ENCODE measurements around the gene DAO. TPM values are rescaled to one million over a fixed set of nuclear protein-coding genes. Genes with fewer than 3 reads are reported as not detected.
"Not testable (repeated sequence)": the region's sequence is repeated elsewhere in the genome, so short reads cannot be mapped to it uniquely, and the experiment has no call there.

DAO gene
- total and polyA plus RNA-seq, 8 donors, result not detected

- no peak for TF ChIP-seq CTCF (IDR thresholded peaks at IDR 0.05)
- no peaks in the 10 kb centered on the region for H3K36me3 ChIP-seq
- peak in 3 of 4 donors; percentile 33 to 63 (median 39) for DNase-seq
- peak overlapping the region; percentile 46 to 82 for H3K4me3 ChIP-seq
- no peak for ATAC-seq
- peaks cover 35 to 82% of the 10 kb centered on the region in 2 donors for H3K4me1 ChIP-seq
- H3K27me3 ChIP-seq, result no peaks in the 10 kb centered on the region
- intact Hi-C loops (cut with DNase I), result no loop called here
- no peaks in the 10 kb centered on the region for H3K9me3 ChIP-seq
- peak overlapping the region; percentile 88 to 91 for H3K27ac ChIP-seq
These were observed 21.4 kb upstream of the DAO start for GRCh38 chr12:108858311-108859074.

- H3K27ac ChIP-seq; H3K9me3 ChIP-seq; H3K27me3 ChIP-seq; H3K4me3 ChIP-seq; intact Hi-C loops (cut with DNase I); H3K36me3 ChIP-seq; ATAC-seq; DNase-seq: not testable (repeated sequence)
- peaks cover 26 to 74% of the 10 kb centered on the region in 2 donors for H3K4me1 ChIP-seq
These were observed 20.6 kb upstream of the DAO start for GRCh38 chr12:108859141-108859922.

- no peak for DNase-seq
- H3K36me3 ChIP-seq, result no peaks in the 10 kb centered on the region
- H3K27ac ChIP-seq, result no peak overlapping the region
- no peak for ATAC-seq
- H3K27me3 ChIP-seq, result no peaks in the 10 kb centered on the region
- TF ChIP-seq CTCF (IDR thresholded peaks at IDR 0.05), result no peak
- intact Hi-C loops (cut with DNase I), result no loop called here
- no peaks in the 10 kb centered on the region for H3K9me3 ChIP-seq
- no peak overlapping the region for H3K4me3 ChIP-seq
- peaks cover 22 to 68% of the 10 kb centered on the region in 2 donors for H3K4me1 ChIP-seq
These were observed 20.0 kb upstream of the DAO start for GRCh38 chr12:108859923-108860291.

GRCh38 chr12:108860443-108860842, 19.4 kb upstream of the DAO start:
- H3K36me3 ChIP-seq, result no peaks in the 10 kb centered on the region
- intact Hi-C loops (cut with DNase I), result no loop called here
- H3K27me3 ChIP-seq, result no peaks in the 10 kb centered on the region
- no peaks in the 10 kb centered on the region for H3K9me3 ChIP-seq
- peak overlapping the region in 1 of 2 donors; percentile 18 for H3K27ac ChIP-seq
- no peak for TF ChIP-seq CTCF (IDR thresholded peaks at IDR 0.05)
- H3K4me3 ChIP-seq, result no peak overlapping the region
- DNase-seq (no peak), ATAC-seq (no peak)
- peaks cover 18 to 63% of the 10 kb centered on the region in 2 donors for H3K4me1 ChIP-seq

GRCh38 chr12:108861878-108862587, 17.9 kb upstream of the DAO start:
- H3K36me3 ChIP-seq, result no peaks in the 10 kb centered on the region
- no peaks in the 10 kb centered on the region for H3K27me3 ChIP-seq
- H3K9me3 ChIP-seq, result no peaks in the 10 kb centered on the region
- H3K4me1 ChIP-seq, result peaks cover 11 to 49% of the 10 kb centered on the region in 2 donors
- H3K4me3 ChIP-seq, result no peak overlapping the region
- ATAC-seq (peak; percentile 14), DNase-seq (peak in 1 of 4 donors; percentile 77)
- H3K27ac ChIP-seq, result peak overlapping the region in 1 of 2 donors; percentile 45
- intact Hi-C loops (cut with DNase I), result no loop called here
- TF ChIP-seq CTCF (IDR thresholded peaks at IDR 0.05), result no peak

All from left lung (tissue), 10 donors.